GM19023 (cell line): ENCODE results near the gene RBM4.
A peak's percentile ranks its signal among the peaks of the same experiment; 100 is the strongest.

Source experiments
- ATAC-seq: cut with Tn5 transposase; IDR thresholded peaks from one replicate; pipeline ENCODE4 v1.9.1; 2021; ENCODE audit warnings: mild to moderate bottlenecking, moderate library complexity; ENCODE audit not compliant: unreplicated experiment

RBM4 gene

GRCh38 chr11:66649903-66650302 lies 11.4 kb downstream of the RBM4 start:
- no peak for ATAC-seq

GRCh38 chr11:66651016-66651415 lies 12.5 kb downstream of the RBM4 start:
- ATAC-seq: no peak

- no peak for ATAC-seq
Measured at GRCh38 chr11:66652651-66653050, 14.1 kb downstream of the RBM4 start.

GRCh38 chr11:66653123-66653522 lies 14.6 kb downstream of the RBM4 start:
- ATAC-seq: no peak

- ATAC-seq: no peak
Measured at GRCh38 chr11:66659763-66660162, 21.3 kb downstream of the RBM4 start.

GRCh38 chr11:66663741-66664296 lies 25.3 kb downstream of the RBM4 start:
- no peak for ATAC-seq

- ATAC-seq: no peak
Measured at GRCh38 chr11:66665369-66665768, 26.9 kb downstream of the RBM4 start.

GRCh38 chr11:66670816-66671215 lies 32.3 kb downstream of the RBM4 start:
- ATAC-seq: no peak

GRCh38 chr11:66674964-66675602 lies 36.6 kb downstream of the RBM4 start:
- ATAC-seq: no peak

- ATAC-seq: no peak
Measured at GRCh38 chr11:66676282-66676919, 37.9 kb downstream of the RBM4 start.

- no peak for ATAC-seq
Measured at GRCh38 chr11:66676931-66677598, 38.6 kb downstream of the RBM4 start.

GRCh38 chr11:66677599-66678375 lies 39.3 kb downstream of the RBM4 start, which contains the start of gene RBM4B:
Gene RBM4B, minus strand, starts transcription at chr11:66677887. Its CDS starts 808 bp downstream, at chr11:66677079.
- ATAC-seq: peak; percentile 89

- no peak for ATAC-seq
Measured at GRCh38 chr11:66680966-66681645, 42.6 kb downstream of the RBM4 start.

- no peak for ATAC-seq
Measured at GRCh38 chr11:66683877-66684276, 45.4 kb downstream of the RBM4 start.

- ATAC-seq: no peak
Measured at GRCh38 chr11:66684635-66685034, 46.1 kb downstream of the RBM4 start.

GRCh38 chr11:66685276-66686099 lies 47.0 kb downstream of the RBM4 start:
- no peak for ATAC-seq

- ATAC-seq: no peak
Measured at GRCh38 chr11:66686100-66686785, 47.7 kb downstream of the RBM4 start.

GRCh38 chr11:66686801-66687750 lies 48.6 kb downstream of the RBM4 start:
- ATAC-seq: no peak
